Endothelial cell (in vitro differentiated cells): ENCODE measurements around the gene FAM240A. TPM values are rescaled to one million over a fixed set of nuclear protein-coding genes. Genes with fewer than 3 reads are reported as not detected.
A peak's percentile ranks its signal among the peaks of the same experiment; 100 is the strongest.
"Not testable (repeated sequence)": the region's sequence is repeated elsewhere in the genome, so short reads cannot be mapped to it uniquely, and the experiment has no call there.

Experiments
- DNase-seq: peaks from one replicate; pipeline ENCODE4 v3.0.0; 2021; ENCODE audit warnings: low spot score
- H3K27ac Mint-ChIP-seq: one replicate; pipeline ENCODE4 v1.8.0; 2021; ENCODE audit warnings: mixed read lengths, inconsistent platforms; ENCODE audit not compliant: unreplicated experiment
- H3K27me3 Mint-ChIP-seq: one replicate; pipeline ENCODE4 v1.8.0; 2021; ENCODE audit warnings: mild to moderate bottlenecking, moderate library complexity, mixed read lengths, inconsistent platforms; ENCODE audit not compliant: unreplicated experiment
- H3K36me3 Mint-ChIP-seq: one replicate; pipeline ENCODE4 v1.8.0; 2021; ENCODE audit warnings: mild to moderate bottlenecking, low read depth, mixed read lengths, inconsistent platforms; ENCODE audit not compliant: unreplicated experiment
- H3K4me1 Mint-ChIP-seq: one replicate; pipeline ENCODE4 v1.8.0; 2021; ENCODE audit warnings: mild to moderate bottlenecking, mixed read lengths, inconsistent platforms; ENCODE audit not compliant: unreplicated experiment
- H3K4me3 Mint-ChIP-seq: one replicate; pipeline ENCODE4 v1.8.0; 2021; ENCODE audit warnings: mild to moderate bottlenecking, mixed read lengths, inconsistent platforms; ENCODE audit not compliant: unreplicated experiment
- H3K9me3 Mint-ChIP-seq: one replicate; pipeline ENCODE4 v1.8.0; 2021; ENCODE audit warnings: mixed read lengths, inconsistent platforms; ENCODE audit not compliant: unreplicated experiment
- CTCF ChIP-seq: fragments of 200-600 bp; sonication (generic); IDR thresholded peaks from one replicate; pipeline ENCODE4 v1.5.0; 2021; ENCODE audit warnings: antibody characterized with exemption; ENCODE audit not compliant: unreplicated experiment
- total RNA-seq: library from RNA; stranded (reverse); fragmentation: NEBNext Ultra II Directional; extraction: Animal tissue kit (Norgen Biotek cat#: 25700); gene quantifications from one replicate; pipeline ENCODE4 v1.2.1, GENCODE V29; 2021; ENCODE audit not compliant: unreplicated experiment

The FAM240A gene
- total RNA-seq, 1 donor from 2014 or later = not detected

- no peak for DNase-seq
- Mint-ChIP-seq H3K4me1 (peaks cover 42% of the 10 kb centered on the region), H3K36me3 (no peaks in the 10 kb centered on the region), H3K9me3 (no peaks in the 10 kb centered on the region), H3K27ac (no peak overlapping the region), H3K27me3 (peaks cover 1% of the 10 kb centered on the region), H3K4me3 (no peak overlapping the region)
- no peak for TF ChIP-seq CTCF
Measured at GRCh38 chr3:46576386-46576785, 35.9 kb upstream of the FAM240A start.

- no peak for TF ChIP-seq CTCF
- Mint-ChIP-seq H3K36me3 (no peaks in the 10 kb centered on the region), H3K27ac (peak overlapping the region; percentile 54), H3K27me3 (peaks cover 1% of the 10 kb centered on the region), H3K4me1 (peaks cover 42% of the 10 kb centered on the region), H3K4me3 (peak overlapping the region; percentile 85), H3K9me3 (no peaks in the 10 kb centered on the region)
- peak; percentile 59 for DNase-seq
Measured at GRCh38 chr3:46576879-46577278, 35.4 kb upstream of the FAM240A start.

GRCh38 chr3:46577580-46578249 is 34.6 kb upstream of the FAM240A start:
- not testable (repeated sequence) for H3K27me3 Mint-ChIP-seq, H3K27ac Mint-ChIP-seq, H3K36me3 Mint-ChIP-seq, DNase-seq, H3K9me3 Mint-ChIP-seq
- peak overlapping the region; percentile 85 for H3K4me3 Mint-ChIP-seq
- peaks cover 42% of the 10 kb centered on the region for H3K4me1 Mint-ChIP-seq

GRCh38 chr3:46578973-46579755 is 33.2 kb upstream of the FAM240A start:
- DNase-seq = no peak
- TF ChIP-seq CTCF = no peak
- Mint-ChIP-seq H3K9me3 (no peaks in the 10 kb centered on the region), H3K36me3 (no peaks in the 10 kb centered on the region), H3K4me3 (peak overlapping the region; percentile 14), H3K27ac (peak overlapping the region; percentile 52), H3K27me3 (peaks cover 1% of the 10 kb centered on the region), H3K4me1 (peaks cover 37% of the 10 kb centered on the region)

GRCh38 chr3:46579756-46580286 is 32.5 kb upstream of the FAM240A start:
- Mint-ChIP-seq H3K9me3 (no peaks in the 10 kb centered on the region), H3K27me3 (peaks cover 1% of the 10 kb centered on the region), H3K4me3 (no peak overlapping the region), H3K4me1 (peaks cover 31% of the 10 kb centered on the region), H3K36me3 (no peaks in the 10 kb centered on the region), H3K27ac (peak overlapping the region; percentile 52)
- TF ChIP-seq CTCF = no peak
- no peak for DNase-seq
